ENCODE data around the gene MYL4.
"Not testable (repeated sequence)": the region's sequence is repeated elsewhere in the genome, so short reads cannot be mapped to it uniquely, and the experiment has no call there.

MYL4 gene

GRCh38 chr17:47192554-47192953, 16.6 kb upstream of the MYL4 start:
- DNase-seq (ENCODE audit: low read depth in 2 of 2, low spot score in 1 of 2): no peak

- DNase-seq (ENCODE audit: low read depth in 2 of 2, low spot score in 1 of 2): no peak
Observed at GRCh38 chr17:47193931-47194511, 15.1 kb upstream of the MYL4 start.

- no peak for DNase-seq (ENCODE audit: low read depth in 2 of 2, low spot score in 1 of 2)
Observed at GRCh38 chr17:47197821-47198220, 11.3 kb upstream of the MYL4 start.

- DNase-seq (ENCODE audit: low read depth in 2 of 2, low spot score in 1 of 2): no peak
Observed at GRCh38 chr17:47199627-47200324, 9.4 kb upstream of the MYL4 start.

GRCh38 chr17:47200325-47200664, 8.9 kb upstream of the MYL4 start:
- DNase-seq (ENCODE audit: low read depth in 2 of 2, low spot score in 1 of 2): no peak

GRCh38 chr17:47201166-47201565, 8.0 kb upstream of the MYL4 start:
- DNase-seq (ENCODE audit: low read depth in 2 of 2, low spot score in 1 of 2): no peak

GRCh38 chr17:47203984-47204721, 5.0 kb upstream of the MYL4 start:
- peak in 1 of 2 donors; percentile 30 for DNase-seq (ENCODE audit: low read depth in 2 of 2, low spot score in 1 of 2)

GRCh38 chr17:47204722-47205418, 4.3 kb upstream of the MYL4 start:
- no peak for DNase-seq (ENCODE audit: low read depth in 2 of 2, low spot score in 1 of 2)

GRCh38 chr17:47205419-47205963, 3.7 kb upstream of the MYL4 start:
- peak in 1 of 2 donors; percentile 38 for DNase-seq (ENCODE audit: low read depth in 2 of 2, low spot score in 1 of 2)

- DNase-seq (ENCODE audit: low read depth in 2 of 2, low spot score in 1 of 2): no peak
Observed at GRCh38 chr17:47207143-47208067, 1.7 kb upstream of the MYL4 start.

- DNase-seq (ENCODE audit: low read depth in 2 of 2, low spot score in 1 of 2): no peak
Observed at GRCh38 chr17:47209499-47209898, 351 bp downstream of the MYL4 start.

- no peak for DNase-seq (ENCODE audit: low read depth in 2 of 2, low spot score in 1 of 2)
Observed at GRCh38 chr17:47210105-47210504, 957 bp downstream of the MYL4 start.

- DNase-seq (ENCODE audit: low read depth in 2 of 2, low spot score in 1 of 2): no peak
Observed at GRCh38 chr17:47210779-47211178, 1.6 kb downstream of the MYL4 start.

GRCh38 chr17:47212458-47212857, 3.3 kb downstream of the MYL4 start:
- no peak for DNase-seq (ENCODE audit: low read depth in 2 of 2, low spot score in 1 of 2)

GRCh38 chr17:47213540-47213939, 4.4 kb downstream of the MYL4 start:
- no peak for DNase-seq (ENCODE audit: low read depth in 2 of 2, low spot score in 1 of 2)

GRCh38 chr17:47214931-47215330, 5.8 kb downstream of the MYL4 start:
- DNase-seq (ENCODE audit: low read depth in 2 of 2, low spot score in 1 of 2): no peak

- DNase-seq (ENCODE audit: low read depth in 2 of 2, low spot score in 1 of 2): not testable (repeated sequence)
Observed at GRCh38 chr17:47216821-47217220, 7.7 kb downstream of the MYL4 start.

GRCh38 chr17:47217279-47217678, 8.1 kb downstream of the MYL4 start:
- DNase-seq (ENCODE audit: low read depth in 2 of 2, low spot score in 1 of 2): not testable (repeated sequence)

GRCh38 chr17:47218896-47219430, 9.8 kb downstream of the MYL4 start:
- DNase-seq (ENCODE audit: low read depth in 2 of 2, low spot score in 1 of 2): no peak
